Kidney tubule cell (primary cell): ENCODE results near the gene SRPK3.

Experiments used
- DNase-seq: peaks from one replicate; pipeline ENCODE4 v3.0.0-alpha.2; 2018; ENCODE audit warnings: low spot score

SRPK3 gene

GRCh38 chrX:153831429-153832150 lies 50.7 kb downstream of the SRPK3 start:
- no peak for DNase-seq

DNA sequence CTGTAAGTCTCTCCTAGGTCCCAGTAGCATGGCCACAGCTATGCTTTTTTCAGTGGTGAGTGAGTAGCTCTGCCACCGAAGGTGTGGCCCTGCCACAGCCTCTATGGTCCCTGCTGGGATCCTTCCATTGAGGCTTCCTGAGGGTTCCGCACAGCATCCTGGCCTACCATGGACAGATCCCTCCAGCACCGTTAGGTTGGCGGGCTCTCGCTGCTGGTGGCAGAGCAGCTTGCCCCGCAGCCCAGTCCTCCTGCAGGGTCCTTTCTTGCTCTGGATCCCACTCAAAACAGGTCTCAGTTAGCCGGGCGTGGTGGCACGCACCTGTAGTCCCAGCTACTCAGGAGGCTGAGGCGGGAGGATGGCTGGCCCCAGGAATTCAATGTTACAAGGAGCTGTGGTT lies 51.9 kb downstream of the SRPK3 start:
- no peak for DNase-seq
